Activated CD4-positive, alpha-beta memory T cell treated with anti-CD3 and anti-CD28 coated beads for 36 hours (primary cell): ENCODE measurements around the gene DAZ3. TPM values are rescaled to one million over a fixed set of nuclear protein-coding genes. Genes with fewer than 3 reads are reported as not detected.
"Not testable (repeated sequence)": the region's sequence is repeated elsewhere in the genome, so short reads cannot be mapped to it uniquely, and the experiment has no call there.

Experiments used
- CTCF ChIA-PET: fragments of 350-600 bp; sonication (Branson Sonifier 250); formaldehyde crosslinking; loops from one replicate; lab custom pipeline; 2021; ENCODE audit warnings: antibody characterized with exemption, inconsistent platforms; lab: Charles Lee
- POLR2A ChIA-PET: fragments of 350-600 bp; sonication (Branson Sonifier 250); formaldehyde crosslinking; loops from one replicate; lab custom pipeline; 2021; ENCODE audit warnings: antibody characterized with exemption; lab: Charles Lee
- DNase-seq: peaks from one replicate; pipeline ENCODE4 v3.0.0-alpha.2; 2020
- H3K27ac Mint-ChIP-seq: one replicate; pipeline ENCODE4 v1.8.0; 2021; ENCODE audit warnings: mixed read lengths
- H3K27me3 Mint-ChIP-seq: one replicate; pipeline ENCODE4 v1.8.0; 2021; ENCODE audit warnings: mixed read lengths
- H3K36me3 Mint-ChIP-seq: one replicate; pipeline ENCODE4 v1.8.0; 2021; ENCODE audit warnings: mixed read lengths
- H3K4me1 Mint-ChIP-seq: one replicate; pipeline ENCODE4 v1.8.0; 2021; ENCODE audit warnings: low read depth, mixed read lengths
- H3K4me3 Mint-ChIP-seq: one replicate; pipeline ENCODE4 v1.8.0; 2021; ENCODE audit warnings: mild to moderate bottlenecking, mixed read lengths
- H3K9me3 Mint-ChIP-seq: one replicate; pipeline ENCODE4 v1.8.0; 2021; ENCODE audit warnings: mixed read lengths
- intact Hi-C: fragments of 100-400 bp; cut with micrococcal nuclease; formaldehyde crosslinking; loops from one replicate; pipeline ENCODE4 v1.15.1; 2023
- total RNA-seq, 2 experiments: library from RNA; stranded (reverse); gene quantifications; one replicate each; pipeline ENCODE4 v1.2.3, GENCODE V29; 2021

DAZ3 gene
- not detected for total RNA-seq

GRCh38 chrY:24813293-24813692 lies at the start of gene DAZ3:
Gene DAZ3, minus strand, starts transcription at chrY:24813393. Its CDS starts 208 bp downstream, at chrY:24813185.
- DNase-seq, H3K4me3 Mint-ChIP-seq, H3K9me3 Mint-ChIP-seq, intact Hi-C loops, H3K27ac Mint-ChIP-seq, POLR2A ChIA-PET, H3K27me3 Mint-ChIP-seq, CTCF ChIA-PET, H3K36me3 Mint-ChIP-seq, H3K4me1 Mint-ChIP-seq: not testable (repeated sequence)

GRCh38 chrY:24833619-24834018 lies 20.4 kb upstream of the DAZ3 start, which contains the start of gene DAZ4:
Gene DAZ4, plus strand, starts transcription at chrY:24833919. Its CDS starts 208 bp downstream, at chrY:24834127.
- intact Hi-C loops, DNase-seq, H3K36me3 Mint-ChIP-seq, H3K9me3 Mint-ChIP-seq, H3K27ac Mint-ChIP-seq, H3K4me1 Mint-ChIP-seq, H3K27me3 Mint-ChIP-seq, H3K4me3 Mint-ChIP-seq, POLR2A ChIA-PET, CTCF ChIA-PET: not testable (repeated sequence)

GRCh38 chrY:24825069-24825468 lies 11.9 kb upstream of the DAZ3 start:
- DNase-seq, H3K9me3 Mint-ChIP-seq, H3K27ac Mint-ChIP-seq, H3K4me1 Mint-ChIP-seq, POLR2A ChIA-PET, H3K36me3 Mint-ChIP-seq, H3K4me3 Mint-ChIP-seq, intact Hi-C loops, H3K27me3 Mint-ChIP-seq, CTCF ChIA-PET: not testable (repeated sequence)

- H3K4me1 Mint-ChIP-seq, POLR2A ChIA-PET, H3K27me3 Mint-ChIP-seq, DNase-seq, CTCF ChIA-PET, H3K36me3 Mint-ChIP-seq, H3K27ac Mint-ChIP-seq, intact Hi-C loops, H3K4me3 Mint-ChIP-seq, H3K9me3 Mint-ChIP-seq: not testable (repeated sequence)
Measured at GRCh38 chrY:24824184-24824879, 11.1 kb upstream of the DAZ3 start.

- DNase-seq, intact Hi-C loops, POLR2A ChIA-PET, H3K4me1 Mint-ChIP-seq, H3K27ac Mint-ChIP-seq, H3K4me3 Mint-ChIP-seq, CTCF ChIA-PET, H3K9me3 Mint-ChIP-seq, H3K36me3 Mint-ChIP-seq, H3K27me3 Mint-ChIP-seq: not testable (repeated sequence)
Measured at GRCh38 chrY:24821836-24822235, 8.6 kb upstream of the DAZ3 start.

Other genes starting within 250 kb of the DAZ3 start
- gene BPY2B, start 195.4 kb downstream of the DAZ3 start, total RNA-seq: not detected
- not detected for gene DAZ4, start 20.5 kb upstream of the DAZ3 start, total RNA-seq
- not detected for gene BPY2C, start 238.7 kb upstream of the DAZ3 start, total RNA-seq